Activated T-helper 17 cell treated with anti-CD3 and anti-CD28 coated beads, Interleukin-2, amount 50 U/mL, for 72 hours (primary cell): ENCODE data around the gene RRAS2. TPM values are rescaled to one million over a fixed set of nuclear protein-coding genes. Genes with fewer than 3 reads are reported as not detected.
A peak's percentile ranks its signal among the peaks of the same experiment; 100 is the strongest.

Experiments used
- ATAC-seq: fragments of 150-1000 bp; cut with Tn5 transposase; replicated peaks from 2 replicates; pipeline ENCODE4 v1.10.0; 2021; ENCODE audit warnings: mild to moderate bottlenecking, moderate library complexity
- H3K27ac Mint-ChIP-seq: one replicate; pipeline ENCODE4 v1.8.0; 2022; ENCODE audit warnings: mixed read lengths
- H3K27me3 Mint-ChIP-seq: one replicate; pipeline ENCODE4 v1.8.0; 2022; ENCODE audit warnings: mixed read lengths
- H3K36me3 Mint-ChIP-seq: one replicate; pipeline ENCODE4 v1.8.0; 2022; ENCODE audit warnings: low read depth, mild to moderate bottlenecking, mixed read lengths
- H3K4me1 Mint-ChIP-seq: one replicate; pipeline ENCODE4 v1.8.0; 2022; ENCODE audit warnings: mixed read lengths
- H3K4me3 Mint-ChIP-seq: one replicate; pipeline ENCODE4 v1.8.0; 2022; ENCODE audit warnings: mild to moderate bottlenecking, mixed read lengths
- H3K9me3 Mint-ChIP-seq: one replicate; pipeline ENCODE4 v1.8.0; 2022; ENCODE audit warnings: mixed read lengths
- total RNA-seq, 2 donors: library from RNA; stranded (reverse); gene quantifications; one replicate each; pipeline ENCODE4 v1.2.3, GENCODE V29; 2022

Gene RRAS2
- total RNA-seq, 2 donors from 2014 or later = 35.4 to 41.0 TPM

- Mint-ChIP-seq H3K4me1 (peaks cover 14% of the 10 kb centered on the region), H3K36me3 (no peaks in the 10 kb centered on the region)
Observed at GRCh38 chr11:14315130-14315529, 43.9 kb downstream of the RRAS2 start.

GRCh38 chr11:14314127-14314526, 44.9 kb downstream of the RRAS2 start:
- ATAC-seq = no peak
- H3K27me3 Mint-ChIP-seq = no peaks in the 10 kb centered on the region
- no peaks in the 10 kb centered on the region for H3K36me3 Mint-ChIP-seq
- H3K9me3 Mint-ChIP-seq = no peaks in the 10 kb centered on the region
- no peak overlapping the region for H3K27ac Mint-ChIP-seq
- H3K4me3 Mint-ChIP-seq = no peak overlapping the region
- H3K4me1 Mint-ChIP-seq = peaks cover 10% of the 10 kb centered on the region

More at GRCh38 chr11:14315130-14315529, 43.9 kb downstream of the RRAS2 start:
- Mint-ChIP-seq H3K9me3 (no peaks in the 10 kb centered on the region), H3K4me3 (no peak overlapping the region), H3K27ac (no peak overlapping the region), H3K27me3 (no peaks in the 10 kb centered on the region)
- no peak for ATAC-seq

DNA sequence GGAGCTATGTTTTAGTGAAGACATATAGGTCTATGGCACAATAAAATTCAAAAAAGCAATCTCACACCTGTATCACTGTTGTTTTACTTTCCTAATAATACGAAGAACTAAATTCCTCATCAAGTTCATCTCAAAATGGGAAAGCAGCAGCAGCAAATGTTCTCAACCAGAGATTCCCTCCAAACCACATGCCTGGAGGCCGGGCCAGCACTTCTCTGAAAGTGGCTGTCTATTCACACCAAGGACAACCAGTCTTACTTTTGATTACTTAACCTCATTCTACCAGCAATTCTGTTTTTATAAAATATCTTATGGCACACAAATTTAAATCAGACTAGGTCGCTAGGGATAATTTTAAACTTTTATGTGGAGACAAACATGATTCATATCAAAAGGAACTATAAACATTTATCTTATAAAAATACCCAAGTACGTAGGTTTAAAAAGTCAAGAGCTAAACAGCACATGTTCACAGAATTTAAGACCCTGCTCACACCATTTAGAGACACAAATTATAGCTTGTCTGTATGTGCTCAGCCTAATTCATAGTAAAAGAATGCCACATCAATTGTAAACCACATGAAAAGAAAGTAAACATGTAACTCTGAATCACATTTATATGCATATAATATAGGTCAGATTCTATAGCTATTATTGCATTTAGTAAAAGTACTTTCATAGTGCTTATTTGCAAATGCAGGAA, 46.1 kb downstream of the RRAS2 start:
- no peaks in the 10 kb centered on the region for H3K27me3 Mint-ChIP-seq
- no peaks in the 10 kb centered on the region for H3K36me3 Mint-ChIP-seq
- H3K4me1 Mint-ChIP-seq = peaks cover 10% of the 10 kb centered on the region
- ATAC-seq = peak; percentile 76
- H3K9me3 Mint-ChIP-seq = no peaks in the 10 kb centered on the region
- peak overlapping the region; percentile 31 for H3K4me3 Mint-ChIP-seq
- H3K27ac Mint-ChIP-seq = peak overlapping the region; percentile 31

GRCh38 chr11:14310679-14311078, 48.3 kb downstream of the RRAS2 start:
- ATAC-seq = no peak

GRCh38 chr11:14309425-14310192, 49.4 kb downstream of the RRAS2 start:
- no peaks in the 10 kb centered on the region for H3K36me3 Mint-ChIP-seq
- peaks cover 6% of the 10 kb centered on the region for H3K4me1 Mint-ChIP-seq
- no peaks in the 10 kb centered on the region for H3K27me3 Mint-ChIP-seq
- H3K9me3 Mint-ChIP-seq = no peaks in the 10 kb centered on the region
- no peak for ATAC-seq
- H3K4me3 Mint-ChIP-seq = no peak overlapping the region
- H3K27ac Mint-ChIP-seq = no peak overlapping the region

More at GRCh38 chr11:14310679-14311078, 48.3 kb downstream of the RRAS2 start:
- no peaks in the 10 kb centered on the region for H3K27me3 Mint-ChIP-seq
- peaks cover 6% of the 10 kb centered on the region for H3K4me1 Mint-ChIP-seq
- H3K9me3 Mint-ChIP-seq = no peaks in the 10 kb centered on the region
- H3K4me3 Mint-ChIP-seq = no peak overlapping the region
- H3K36me3 Mint-ChIP-seq = no peaks in the 10 kb centered on the region
- no peak overlapping the region for H3K27ac Mint-ChIP-seq

GRCh38 chr11:14308897-14309387, 50.0 kb downstream of the RRAS2 start:
- Mint-ChIP-seq H3K27me3 (no peaks in the 10 kb centered on the region), H3K36me3 (no peaks in the 10 kb centered on the region), H3K9me3 (no peaks in the 10 kb centered on the region), H3K4me1 (peaks cover 6% of the 10 kb centered on the region), H3K4me3 (no peak overlapping the region), H3K27ac (no peak overlapping the region)
- ATAC-seq = peak; percentile 28

DNA sequence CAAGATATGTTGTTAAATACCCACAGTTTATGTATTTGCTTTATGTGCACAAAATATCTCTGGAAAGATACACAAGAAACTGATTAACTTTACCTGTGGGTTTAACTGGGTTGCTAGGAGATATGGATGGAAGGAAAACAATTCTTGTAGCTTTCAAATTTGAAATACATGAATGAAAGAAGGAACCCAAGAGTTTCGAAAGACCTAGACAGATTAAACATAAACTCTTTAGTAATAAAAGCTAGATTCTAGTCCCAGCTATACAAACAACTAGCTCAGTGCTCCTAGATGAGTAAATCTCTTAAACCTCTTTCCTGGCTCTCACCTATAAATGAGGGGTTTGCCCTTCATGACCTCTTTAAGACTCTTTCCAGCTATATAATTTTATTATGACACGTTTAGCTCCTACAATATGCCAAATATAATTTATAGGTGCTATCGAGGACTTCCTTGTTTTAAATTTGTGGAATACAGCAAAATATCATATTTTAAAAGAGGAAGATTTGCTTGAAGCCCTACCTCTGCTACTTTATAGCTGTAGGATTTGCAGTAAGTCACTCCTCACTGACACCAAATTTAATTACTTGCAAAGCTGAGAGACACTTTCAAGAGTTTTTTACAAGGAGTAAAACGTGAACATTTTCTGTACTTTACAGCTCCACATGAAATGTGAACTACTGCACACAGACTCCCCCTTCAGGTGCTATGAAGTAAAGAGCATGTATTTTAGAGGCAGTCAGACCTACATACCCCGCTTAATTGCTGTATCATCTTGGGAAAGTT, 50.7 kb downstream of the RRAS2 start:
- H3K9me3 Mint-ChIP-seq = no peaks in the 10 kb centered on the region
- ATAC-seq = peak; percentile 66
- no peaks in the 10 kb centered on the region for H3K36me3 Mint-ChIP-seq
- no peaks in the 10 kb centered on the region for H3K27me3 Mint-ChIP-seq
- H3K27ac Mint-ChIP-seq = no peak overlapping the region
- no peak overlapping the region for H3K4me3 Mint-ChIP-seq
- H3K4me1 Mint-ChIP-seq = peaks cover 2% of the 10 kb centered on the region

DNA sequence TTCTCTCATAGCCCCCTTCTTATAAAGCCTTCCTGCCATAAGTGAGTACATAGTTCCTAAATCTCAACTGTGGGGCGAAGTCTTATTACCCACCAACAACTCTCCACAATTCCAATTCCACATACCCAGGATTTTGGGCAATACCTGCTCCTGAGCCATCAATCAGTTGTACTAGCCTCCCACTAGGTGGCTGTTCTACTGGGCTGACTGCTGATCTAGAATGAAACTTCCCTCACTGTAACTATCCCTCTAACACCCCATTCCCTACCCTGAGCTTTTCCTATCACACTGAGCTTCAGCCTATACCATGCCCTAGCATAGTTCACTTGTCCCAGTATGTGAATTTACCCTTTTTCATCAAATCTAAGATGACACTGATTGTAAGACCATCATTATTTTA, 52.5 kb downstream of the RRAS2 start:
- ATAC-seq = no peak
- Mint-ChIP-seq H3K27me3 (no peaks in the 10 kb centered on the region), H3K9me3 (no peaks in the 10 kb centered on the region), H3K4me1 (no peaks in the 10 kb centered on the region), H3K36me3 (no peaks in the 10 kb centered on the region), H3K27ac (no peak overlapping the region), H3K4me3 (no peak overlapping the region)

- Mint-ChIP-seq H3K27ac (no peak overlapping the region), H3K9me3 (no peaks in the 10 kb centered on the region), H3K4me3 (no peak overlapping the region), H3K27me3 (no peaks in the 10 kb centered on the region), H3K4me1 (no peaks in the 10 kb centered on the region), H3K36me3 (no peaks in the 10 kb centered on the region)
- no peak for ATAC-seq
Observed at GRCh38 chr11:14305649-14306048, 53.3 kb downstream of the RRAS2 start.

DNA sequence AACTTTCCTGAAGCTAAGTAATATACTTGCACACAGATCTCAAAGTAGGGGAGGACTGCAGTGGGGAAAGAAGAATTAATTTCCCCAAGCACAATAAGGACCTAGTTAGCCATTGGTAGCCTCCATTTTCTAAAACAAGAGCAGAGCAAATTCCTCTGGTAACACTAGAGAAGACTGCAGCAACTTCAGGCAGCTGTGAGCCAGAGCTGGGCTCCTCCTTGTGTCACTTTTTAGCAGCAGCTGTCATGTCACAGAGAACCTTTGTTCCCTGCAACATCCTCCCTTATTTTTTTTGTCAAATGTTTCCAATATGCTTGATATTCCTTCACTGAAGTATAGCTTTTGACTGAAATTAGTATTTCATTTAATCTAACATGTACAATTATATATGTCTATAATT, 54.4 kb downstream of the RRAS2 start:
- H3K4me3 Mint-ChIP-seq = no peak overlapping the region
- no peaks in the 10 kb centered on the region for H3K9me3 Mint-ChIP-seq
- ATAC-seq = no peak
- H3K4me1 Mint-ChIP-seq = no peaks in the 10 kb centered on the region
- no peaks in the 10 kb centered on the region for H3K27me3 Mint-ChIP-seq
- no peak overlapping the region for H3K27ac Mint-ChIP-seq
- H3K36me3 Mint-ChIP-seq = no peaks in the 10 kb centered on the region

- H3K27me3 Mint-ChIP-seq = no peaks in the 10 kb centered on the region
- H3K36me3 Mint-ChIP-seq = peaks cover under 1% of the 10 kb centered on the region
- peaks cover 4% of the 10 kb centered on the region for H3K4me1 Mint-ChIP-seq
- H3K9me3 Mint-ChIP-seq = no peaks in the 10 kb centered on the region
- ATAC-seq = peak; percentile 85
- H3K4me3 Mint-ChIP-seq = no peak overlapping the region
- no peak overlapping the region for H3K27ac Mint-ChIP-seq
Observed at GRCh38 chr11:14300661-14301304, 58.2 kb downstream of the RRAS2 start.

GRCh38 chr11:14299921-14300320, 59.1 kb downstream of the RRAS2 start:
- ATAC-seq = no peak
- H3K4me3 Mint-ChIP-seq = no peak overlapping the region

GRCh38 chr11:14290422-14290821, 68.6 kb downstream of the RRAS2 start:
- Mint-ChIP-seq H3K4me1 (peaks cover 8% of the 10 kb centered on the region), H3K4me3 (no peak overlapping the region), H3K9me3 (no peaks in the 10 kb centered on the region), H3K27me3 (no peaks in the 10 kb centered on the region), H3K36me3 (peaks cover 51% of the 10 kb centered on the region), H3K27ac (no peak overlapping the region)
- no peak for ATAC-seq

More at GRCh38 chr11:14299921-14300320, 59.1 kb downstream of the RRAS2 start:
- H3K27me3 Mint-ChIP-seq = no peaks in the 10 kb centered on the region
- H3K27ac Mint-ChIP-seq = no peak overlapping the region
- no peaks in the 10 kb centered on the region for H3K9me3 Mint-ChIP-seq
- H3K36me3 Mint-ChIP-seq = peaks cover 9% of the 10 kb centered on the region
- H3K4me1 Mint-ChIP-seq = peaks cover 4% of the 10 kb centered on the region
